ENCODE results near the gene IMMT. TPM values are rescaled to one million over a fixed set of nuclear protein-coding genes. Genes with fewer than 3 reads are reported as not detected.

Gene IMMT
- total and polyA plus RNA-seq, 11 donors, result 62.0 to 315 (median 219) TPM

- Histone ChIP-seq H3K4me1 (peaks cover 0 to 63% (median 37%) of the 10 kb centered on the region in 12 donors), H3K9me3 (no peaks in the 10 kb centered on the region), H3K27ac (peak overlapping the region; percentile 65 to 93 (median 89)), H3K4me3 (peak overlapping the region; percentile 49 to 92 (median 73)), H3K27me3 (no peaks in the 10 kb centered on the region), H3K36me3 (peaks cover 0 to 6% (median 0%) of the 10 kb centered on the region in 9 donors)
- DNase-seq, result no peak
- 0 to 6% (median 3%) methylated on average over 8 of the region's 8 CpGs for WGBS, 4 donors
- intact Hi-C loops (cut with DNase I), result loop anchor here in 5 of 10 donors (5.0 to 10.0 kb wide), 3 partner anchors 242 to 425 kb away; partner anchors contain the start of genes KDM3A (in 4 of the 5) and RNF103 (in 1 of the 5)
- no peak for ATAC-seq
- TF ChIP-seq POLR2A (IDR thresholded peaks at IDR 0.05), result no peak
These were observed 4.5 kb upstream of the IMMT start for GRCh38 chr2:86199834-86200177.

GRCh38 chr2:86195808-86196387 is 636 bp upstream of the IMMT start:
- Histone ChIP-seq H3K36me3 (peaks cover 0 to 9% (median 0%) of the 10 kb centered on the region in 9 donors), H3K27me3 (no peaks in the 10 kb centered on the region), H3K4me1 (peaks cover 8 to 66% (median 50%) of the 10 kb centered on the region in 12 donors), H3K4me3 (peak overlapping the region; percentile 65 to 98 (median 85)), H3K9me3 (no peaks in the 10 kb centered on the region), H3K27ac (peak overlapping the region; percentile 94 to 100 (median 98))
- ATAC-seq, result no peak
- 36 to 48% (median 42%) methylated on average over 23 of the region's 23 CpGs for WGBS, 4 donors
- DNase-seq, result peak in 1 of 5 donors; percentile 32
- TF ChIP-seq POLR2A (IDR thresholded peaks at IDR 0.05), result no peak
- TF ChIP-seq CTCF (IDR thresholded peaks at IDR 0.05), result no peak
- intact Hi-C loops (cut with DNase I), result loop anchor here in 5 of 10 donors (5.0 to 10.0 kb wide), 3 partner anchors 246 to 429 kb away; partner anchors contain the start of genes KDM3A (in 4 of the 5) and RNF103 (in 1 of the 5)

- peak in 2 of 5 donors; percentile 98 for DNase-seq
- H3K4me1 ChIP-seq, result peaks cover 0 to 66% (median 50%) of the 10 kb centered on the region in 12 donors
These were observed 559 bp downstream of the IMMT start for GRCh38 chr2:86194751-86195054.

GRCh38 chr2:86193901-86194567 is 1.2 kb downstream of the IMMT start:
- TF ChIP-seq POLR2A (IDR thresholded peaks at IDR 0.05), result no peak
- TF ChIP-seq CTCF (IDR thresholded peaks at IDR 0.05), result no peak
- no peak for DNase-seq
- H3K9me3 ChIP-seq, result no peaks in the 10 kb centered on the region
- H3K4me3 ChIP-seq, result peak overlapping the region; percentile 65 to 98 (median 85)
- intact Hi-C loops (cut with DNase I), result loop anchor here in 2 of 10 donors (10.0 kb wide), 2 partner anchors 251 to 431 kb away; partner anchors contain the start of genes KDM3A (in 1 of the 2) and RNF103 (in 1 of the 2)
- 61 to 80% (median 76%) methylated on average over 7 of the region's 7 CpGs for WGBS, 4 donors
- no peaks in the 10 kb centered on the region for H3K27me3 ChIP-seq
- peaks cover 0 to 19% (median 7%) of the 10 kb centered on the region in 9 donors for H3K36me3 ChIP-seq
- H3K4me1 ChIP-seq, result peaks cover 0 to 72% (median 55%) of the 10 kb centered on the region in 12 donors
- ATAC-seq, result no peak
- peak overlapping the region; percentile 11 to 100 (median 98) for H3K27ac ChIP-seq

More at GRCh38 chr2:86194751-86195054, 559 bp downstream of the IMMT start:
- TF ChIP-seq CTCF (IDR thresholded peaks at IDR 0.05), result no peak
- TF ChIP-seq POLR2A (IDR thresholded peaks at IDR 0.05), result no peak
- WGBS, 4 donors, result 0 to 1% (median 1%) methylated on average over 17 of the region's 17 CpGs
- Histone ChIP-seq H3K4me3 (peak overlapping the region; percentile 65 to 98 (median 85)), H3K36me3 (peaks cover 0 to 19% (median 7%) of the 10 kb centered on the region in 9 donors), H3K9me3 (no peaks in the 10 kb centered on the region), H3K27me3 (no peaks in the 10 kb centered on the region), H3K27ac (peak overlapping the region; percentile 11 to 100 (median 98))
- intact Hi-C loops (cut with DNase I), result loop anchor here in 5 of 10 donors (5.0 to 10.0 kb wide), 3 partner anchors 248 to 430 kb away; partner anchors contain the start of genes KDM3A (in 4 of the 5) and RNF103 (in 1 of the 5)
- no peak for ATAC-seq
